ENCODE results near the gene LRRC32. TPM values are rescaled to one million over a fixed set of nuclear protein-coding genes. Genes with fewer than 3 reads are reported as not detected.
A peak's percentile ranks its signal among the peaks of the same experiment; 100 is the strongest.

LRRC32 gene
- 0.61 and 0.77 TPM in 2 replicates for total RNA-seq
- long read RNA-seq = 0 reads

GRCh38 chr11:76670485-76671236 lies at the start of gene LRRC32:
Gene LRRC32, minus strand, starts transcription at chr11:76670747. Its CDS starts 4,793 bp downstream, at chr11:76665954.
- TF ChIP-seq CTCF (conservative IDR thresholded peaks at IDR 0.05) = peak; percentile 38
- Mint-ChIP-seq H3K9me3 (no peaks in the 10 kb centered on the region), H3K36me3 (ENCODE audit: low read depth) (no peaks in the 10 kb centered on the region), H3K27ac (ENCODE audit: unreplicated experiment) (no peak within 1 kb of the TSS), H3K27me3 (ENCODE audit: low read depth) (peaks cover 27% of the 10 kb centered on the region), H3K4me1 (peaks cover 20% of the 10 kb centered on the region), H3K4me3 (peak within 1 kb of the TSS; percentile 81)
- no peak for DNase-seq (ENCODE audit: low read depth, low spot score)

GRCh38 chr11:76719686-76720085 lies 49.1 kb upstream of the LRRC32 start:
- no peak for DNase-seq (ENCODE audit: low read depth, low spot score)
- Mint-ChIP-seq H3K36me3 (ENCODE audit: low read depth) (no peaks in the 10 kb centered on the region), H3K9me3 (no peaks in the 10 kb centered on the region), H3K4me3 (no peak overlapping the region), H3K27ac (ENCODE audit: unreplicated experiment) (no peak overlapping the region), H3K4me1 (peaks cover 10% of the 10 kb centered on the region), H3K27me3 (ENCODE audit: low read depth) (peaks cover 19% of the 10 kb centered on the region)
- no peak for TF ChIP-seq CTCF (conservative IDR thresholded peaks at IDR 0.05)

- DNase-seq (ENCODE audit: low read depth, low spot score) = no peak
- H3K4me3 Mint-ChIP-seq = no peak overlapping the region
- TF ChIP-seq CTCF (conservative IDR thresholded peaks at IDR 0.05) = no peak
- H3K27me3 Mint-ChIP-seq (ENCODE audit: low read depth) = peaks cover 17% of the 10 kb centered on the region
- no peaks in the 10 kb centered on the region for H3K36me3 Mint-ChIP-seq (ENCODE audit: low read depth)
- H3K27ac Mint-ChIP-seq (ENCODE audit: unreplicated experiment) = no peak overlapping the region
- H3K9me3 Mint-ChIP-seq = no peaks in the 10 kb centered on the region
- H3K4me1 Mint-ChIP-seq = peaks cover 10% of the 10 kb centered on the region
These were observed 48.7 kb upstream of the LRRC32 start for GRCh38 chr11:76719281-76719680.

GRCh38 chr11:76717816-76718215 lies 47.3 kb upstream of the LRRC32 start:
- DNase-seq (ENCODE audit: low read depth, low spot score) = no peak
- Mint-ChIP-seq H3K9me3 (no peaks in the 10 kb centered on the region), H3K4me1 (peaks cover 10% of the 10 kb centered on the region), H3K27ac (ENCODE audit: unreplicated experiment) (no peak overlapping the region), H3K36me3 (ENCODE audit: low read depth) (no peaks in the 10 kb centered on the region), H3K4me3 (no peak overlapping the region), H3K27me3 (ENCODE audit: low read depth) (peaks cover 9% of the 10 kb centered on the region)
- TF ChIP-seq CTCF (conservative IDR thresholded peaks at IDR 0.05) = no peak

GRCh38 chr11:76717369-76717768 lies 46.8 kb upstream of the LRRC32 start:
- no peak for DNase-seq (ENCODE audit: low read depth, low spot score)
- Mint-ChIP-seq H3K27me3 (ENCODE audit: low read depth) (peaks cover 5% of the 10 kb centered on the region), H3K27ac (ENCODE audit: unreplicated experiment) (no peak overlapping the region), H3K36me3 (ENCODE audit: low read depth) (no peaks in the 10 kb centered on the region), H3K9me3 (no peaks in the 10 kb centered on the region), H3K4me1 (peaks cover 8% of the 10 kb centered on the region), H3K4me3 (no peak overlapping the region)
- no peak for TF ChIP-seq CTCF (conservative IDR thresholded peaks at IDR 0.05)
